NOMO-1 treated with DMSO at 0.1 percent for 48 hours (cell line): ENCODE results near the gene FDXR.

Experiments
- DNase-seq: peaks from one replicate; lab custom pipeline; 2025; ENCODE audit not compliant: unreplicated experiment; lab: John Stamatoyannopoulos, UW

The FDXR gene

DNA sequence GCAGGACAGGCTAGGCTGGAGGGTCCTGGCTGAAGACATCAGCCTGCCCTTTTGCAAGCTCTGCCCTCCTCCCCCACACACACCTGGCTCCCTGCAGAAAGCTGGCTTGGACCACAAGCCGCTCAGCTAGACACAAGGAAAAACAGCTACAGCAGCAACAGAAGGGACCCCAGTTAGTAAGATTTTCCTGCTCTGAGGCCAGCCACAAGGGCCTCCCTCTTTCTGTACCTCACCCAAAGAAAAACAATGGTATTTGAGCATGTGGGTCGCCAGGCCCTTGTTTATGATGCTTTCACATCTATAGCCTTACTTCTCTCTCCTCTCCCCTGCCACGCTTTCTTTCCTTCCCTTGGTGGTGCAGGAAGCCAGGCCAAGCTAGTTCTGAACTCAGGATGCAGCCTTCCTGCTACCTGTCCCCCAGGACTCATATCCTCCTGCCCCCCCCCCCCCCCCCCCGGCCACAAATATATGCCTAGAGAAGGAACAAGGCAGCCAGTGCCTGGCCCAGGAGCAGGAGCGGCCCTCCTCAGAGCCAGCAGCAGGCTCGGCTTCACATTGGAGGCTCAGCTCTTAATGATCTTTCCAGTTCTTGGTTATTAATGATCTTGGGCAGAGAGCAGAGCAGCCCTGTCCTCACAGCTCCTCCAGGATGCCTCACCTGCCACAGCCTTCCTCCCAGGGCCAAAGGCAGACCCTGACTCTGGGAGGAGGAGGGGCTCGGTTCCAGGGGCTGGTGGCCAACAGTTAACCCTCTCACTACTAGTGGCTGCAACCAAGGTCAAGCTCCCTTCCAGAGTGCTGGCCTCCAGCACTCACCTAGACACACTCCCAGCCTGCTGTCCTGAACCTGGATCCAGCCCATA is 32.6 kb downstream of the FDXR start:
- no peak for DNase-seq

DNA sequence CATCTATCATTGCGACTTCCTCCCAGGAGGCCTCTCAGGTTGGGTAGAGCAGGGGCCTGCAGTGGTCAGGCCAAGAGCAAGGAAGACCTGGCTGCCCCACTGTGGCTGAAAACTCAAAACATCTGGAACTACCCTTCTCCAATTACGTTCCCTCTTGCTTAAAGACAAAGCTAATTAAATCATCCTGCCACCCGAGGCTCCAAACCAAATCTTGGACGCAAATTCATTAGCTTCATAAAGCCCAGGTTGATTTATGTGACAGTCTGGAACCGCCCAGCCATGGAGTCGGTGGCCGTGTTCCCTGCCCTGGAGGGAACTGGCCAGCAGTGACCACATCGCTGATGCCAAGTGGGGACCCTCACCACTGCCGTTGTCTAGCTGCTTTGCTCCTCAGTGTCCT is 34.5 kb downstream of the FDXR start:
- no peak for DNase-seq

DNA sequence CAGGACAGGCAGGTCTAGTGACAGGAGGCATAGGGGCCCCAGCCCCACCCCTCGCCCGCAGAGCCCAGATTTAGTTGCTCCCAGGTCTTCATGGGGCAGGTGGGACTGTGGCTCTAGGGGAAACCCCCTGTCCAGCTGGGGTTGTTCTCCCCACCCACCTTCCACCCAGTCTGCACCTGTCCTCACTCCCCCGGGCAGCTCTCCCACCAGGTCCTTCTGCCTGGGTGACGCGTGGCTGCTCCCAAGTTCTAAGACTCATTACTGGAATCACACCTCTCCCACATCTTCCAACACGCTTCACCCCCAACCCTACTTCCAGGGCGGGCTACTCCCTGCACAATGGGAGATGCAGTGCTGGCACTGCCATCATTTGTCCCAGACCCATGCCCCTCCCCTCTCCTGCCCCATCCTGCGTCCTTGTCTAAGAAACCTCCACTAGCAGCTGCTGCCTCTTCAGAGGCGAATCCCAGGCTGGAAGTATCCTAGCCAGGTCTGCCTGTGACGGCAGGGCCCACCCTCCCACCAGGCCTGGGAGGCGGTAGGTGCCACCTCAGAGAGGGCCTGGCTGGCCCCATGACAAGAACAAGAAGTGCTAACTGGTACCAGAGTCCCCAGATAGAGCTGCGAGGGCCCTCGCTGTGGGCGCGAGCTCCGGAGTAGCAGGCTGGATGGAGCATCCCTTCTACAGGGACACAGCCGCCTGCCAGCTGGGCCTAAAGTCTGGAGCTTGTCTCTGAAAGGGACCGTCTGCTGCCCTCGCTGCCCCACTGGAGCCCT is 35.9 kb downstream of the FDXR start:
- no peak for DNase-seq

DNA sequence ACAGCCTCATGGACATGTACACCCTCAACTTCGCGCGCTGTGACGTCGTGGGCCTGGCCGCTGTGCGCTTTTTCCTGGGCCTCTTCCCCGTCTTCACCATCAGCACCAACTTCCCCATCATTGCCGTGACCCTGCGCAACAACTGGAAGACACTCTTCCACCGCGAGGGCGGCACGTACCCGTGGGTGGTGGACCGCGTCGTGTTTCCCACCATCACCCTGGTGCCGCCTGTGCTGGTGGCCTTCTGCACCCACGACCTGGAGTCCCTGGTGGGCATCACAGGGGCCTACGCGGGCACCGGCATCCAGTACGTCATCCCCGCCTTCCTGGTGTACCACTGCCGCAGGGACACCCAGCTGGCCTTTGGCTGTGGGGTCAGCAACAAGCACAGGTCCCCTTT is 36.6 kb downstream of the FDXR start:
- DNase-seq: no peak

DNA sequence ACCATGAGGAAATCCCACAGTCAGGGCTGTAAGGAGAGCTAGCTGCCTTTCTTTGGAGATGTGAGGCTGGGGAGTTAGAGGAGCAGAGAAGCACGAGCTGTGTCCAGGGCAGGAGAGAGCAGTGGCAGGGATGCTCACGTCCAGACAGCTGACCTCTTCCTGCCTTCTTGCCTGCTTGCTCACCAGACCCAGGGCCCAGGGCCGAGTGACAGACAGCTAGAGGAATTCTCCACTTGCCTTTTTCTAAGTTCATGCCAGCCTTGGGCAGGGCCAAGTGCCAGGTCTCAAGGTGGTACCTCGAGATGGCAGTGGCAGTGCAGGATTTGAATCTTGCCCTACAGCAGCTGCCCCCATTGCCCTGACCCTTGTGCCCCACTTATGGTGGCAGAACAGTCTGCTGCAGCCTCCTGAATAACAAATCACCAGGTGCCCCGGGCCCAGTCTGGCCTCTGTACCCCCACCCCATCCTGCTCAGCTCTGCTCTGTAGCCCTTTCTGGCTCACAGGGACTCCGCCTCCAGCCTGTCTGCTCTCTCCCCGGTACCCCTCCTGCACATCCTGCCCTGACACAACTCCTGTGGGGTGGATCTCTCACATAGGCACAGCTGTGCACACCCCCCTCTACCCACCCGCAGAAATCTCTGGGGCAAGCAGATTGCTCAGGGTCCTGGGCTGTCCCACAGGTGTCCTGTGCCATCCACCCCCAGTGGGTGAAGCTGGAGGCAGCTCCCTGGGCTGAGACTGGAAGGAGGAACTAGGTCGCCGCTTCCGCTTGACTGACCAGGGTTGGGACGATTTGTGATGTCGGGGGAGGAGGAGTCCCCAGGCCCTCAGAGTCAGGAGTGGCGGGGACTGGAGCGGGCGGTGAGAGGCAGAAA is 39.1 kb downstream of the FDXR start:
- DNase-seq: no peak

DNA sequence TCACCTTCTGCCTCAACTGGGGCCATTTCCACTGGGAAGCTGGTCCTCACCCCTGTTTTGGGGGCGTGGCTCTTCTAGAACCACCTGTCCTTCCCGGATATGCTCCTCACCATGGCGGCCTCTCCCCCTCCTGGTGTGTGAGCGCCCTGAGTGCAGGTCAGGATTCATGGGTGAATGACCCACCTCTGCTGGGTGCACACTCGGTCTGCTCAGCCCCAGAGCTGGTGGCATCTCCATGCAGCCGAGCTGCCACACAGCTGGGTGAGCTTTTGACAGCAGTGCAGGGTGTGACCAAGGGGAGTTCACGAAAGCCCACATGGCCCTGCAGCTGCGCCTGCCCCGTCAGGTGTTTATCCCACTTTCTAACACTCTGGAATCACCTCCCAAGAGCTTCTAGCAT is 40.4 kb downstream of the FDXR start:
- DNase-seq: no peak

DNA sequence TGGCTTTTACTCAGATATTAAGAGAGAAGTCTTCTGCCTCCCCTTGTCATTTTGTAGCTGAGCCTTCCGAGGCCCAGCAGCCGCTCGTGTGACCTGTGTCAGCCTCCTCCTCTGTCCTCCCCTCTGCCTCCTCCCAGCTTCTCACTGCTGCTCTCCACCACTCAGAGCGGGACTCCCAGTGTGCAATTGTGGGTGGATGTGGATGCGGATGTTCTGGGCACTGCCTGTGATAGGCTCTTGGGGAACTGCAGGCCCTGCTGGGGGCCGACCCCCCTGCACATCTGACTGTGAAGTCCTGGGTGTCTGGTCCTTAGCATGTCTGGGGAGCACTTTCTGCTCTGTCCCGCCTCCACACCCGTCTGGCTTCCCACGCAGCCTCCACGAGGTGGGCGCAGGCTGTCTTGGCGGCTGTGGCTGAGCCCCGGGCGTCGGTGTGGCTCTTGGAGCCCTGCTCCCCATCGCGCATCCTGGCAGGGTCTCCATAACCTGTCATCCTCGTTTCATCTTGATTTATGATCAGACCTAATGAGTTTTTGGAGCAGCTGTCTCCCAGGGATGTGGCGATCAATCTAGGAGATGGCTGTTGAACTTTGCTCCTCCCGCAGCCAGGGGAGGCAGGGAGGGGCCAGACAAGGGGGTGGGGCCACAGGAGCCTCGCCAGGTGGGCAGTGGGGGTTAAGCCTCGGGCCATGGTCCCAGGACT is 41.2 kb downstream of the FDXR start:
- DNase-seq: no peak

DNA sequence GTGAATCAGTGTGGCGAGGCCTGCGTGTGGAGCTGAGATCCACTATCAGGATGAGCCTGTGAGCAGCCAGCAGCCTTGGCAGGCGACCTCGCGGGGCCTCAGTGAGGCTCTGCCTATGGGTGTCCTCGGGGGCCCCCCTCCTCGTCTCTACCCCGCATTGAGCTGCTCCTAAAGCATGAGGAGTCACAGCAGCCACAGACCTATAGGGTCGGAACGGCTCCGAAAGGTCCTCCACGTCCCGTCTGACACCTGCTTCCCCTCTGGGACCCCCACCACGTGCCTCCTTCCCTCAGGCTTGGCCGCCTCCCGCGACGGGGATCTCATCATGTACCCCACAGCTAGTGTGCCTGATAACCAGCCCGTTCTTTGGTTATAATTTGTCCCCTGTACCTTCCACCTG is 41.9 kb downstream of the FDXR start:
- DNase-seq: no peak

DNA sequence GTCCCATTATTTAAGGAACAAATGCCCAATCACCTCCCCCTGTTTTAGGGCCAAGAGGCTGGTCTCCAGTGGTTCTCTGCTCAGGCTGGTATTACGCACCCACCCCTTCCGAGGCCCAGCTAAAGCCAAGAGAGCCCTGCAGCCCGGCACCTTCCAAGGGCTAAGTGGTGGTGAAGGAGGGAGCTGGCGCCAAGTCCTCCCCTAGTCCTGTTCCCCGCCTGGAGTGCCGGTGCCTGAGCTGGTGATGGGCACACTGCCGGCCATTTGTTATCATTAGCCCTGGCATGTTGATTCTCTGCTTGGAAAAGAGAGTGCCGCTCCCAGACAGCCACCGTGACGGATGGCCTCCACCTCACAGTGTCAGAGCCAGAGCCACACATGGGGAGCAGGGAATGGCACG is 45.0 kb downstream of the FDXR start:
- DNase-seq: no peak

DNA sequence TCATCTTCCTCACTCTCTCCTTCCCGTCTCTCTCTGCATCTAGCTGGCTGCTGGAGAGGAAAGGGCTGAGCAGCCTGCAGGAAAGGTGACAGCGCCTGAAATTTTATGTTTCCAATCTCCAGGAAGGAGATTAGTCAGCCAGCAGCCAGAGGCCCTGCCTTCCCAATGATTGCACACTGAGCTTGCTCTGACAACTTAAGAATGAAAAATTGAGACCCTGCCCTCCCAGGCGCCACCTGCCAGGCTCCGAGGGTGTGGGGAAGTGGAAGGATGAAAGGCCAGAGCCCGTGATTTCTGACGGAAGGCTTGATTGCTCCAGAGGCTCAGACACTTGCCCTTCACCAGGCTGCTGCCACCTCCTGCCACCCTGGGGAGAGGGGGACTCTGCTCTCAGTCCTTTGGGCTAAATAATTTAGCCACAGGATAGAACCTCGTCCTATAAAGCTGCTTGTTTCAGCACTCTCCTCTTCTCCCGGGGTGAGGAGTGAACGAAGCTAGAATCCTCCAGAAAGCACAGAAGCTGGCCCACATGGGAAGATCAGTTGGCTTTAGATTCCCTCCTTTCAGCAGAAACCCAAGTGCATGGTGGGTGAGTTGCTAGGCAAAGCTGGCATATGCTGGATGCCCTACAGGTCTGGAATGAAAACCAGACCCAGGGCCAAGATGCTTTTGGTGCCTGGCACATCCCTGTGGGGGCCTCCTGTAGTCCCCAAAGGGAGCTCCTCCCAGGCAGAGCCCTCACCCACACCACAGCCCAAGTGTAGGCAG is 46.7 kb downstream of the FDXR start:
- no peak for DNase-seq

DNA sequence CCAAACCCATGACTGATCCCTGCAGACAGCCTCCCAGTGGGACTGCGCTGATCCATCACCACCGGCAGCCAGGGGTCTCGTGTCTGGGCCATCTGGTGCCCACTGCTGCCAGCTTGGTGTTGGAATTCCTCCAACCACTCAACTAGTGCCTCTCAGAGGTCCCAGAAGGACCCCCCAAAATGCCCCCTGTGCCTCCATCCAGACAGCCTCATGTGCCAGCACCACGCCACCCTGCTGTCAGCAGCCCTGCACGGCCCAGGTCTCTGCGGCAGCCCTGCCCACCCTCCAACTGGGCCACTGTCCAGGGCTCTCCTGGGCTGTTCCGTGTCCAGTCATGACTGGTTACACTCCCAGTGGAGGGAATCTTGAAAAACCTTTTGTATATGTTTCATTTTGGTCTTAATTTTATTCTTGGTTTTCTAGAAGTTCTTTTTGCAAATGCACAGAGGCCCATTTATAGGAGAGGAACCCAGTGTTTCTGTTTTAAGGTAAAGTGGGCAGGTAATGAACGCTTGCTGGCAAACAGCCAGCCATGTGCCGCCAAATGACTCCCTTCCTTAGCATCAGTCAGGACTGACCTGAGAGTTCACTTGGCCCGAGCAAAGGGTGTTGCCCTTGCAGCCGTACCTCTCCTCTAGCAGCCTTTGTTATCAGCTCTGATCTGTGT is 47.7 kb downstream of the FDXR start:
- DNase-seq: no peak

DNA sequence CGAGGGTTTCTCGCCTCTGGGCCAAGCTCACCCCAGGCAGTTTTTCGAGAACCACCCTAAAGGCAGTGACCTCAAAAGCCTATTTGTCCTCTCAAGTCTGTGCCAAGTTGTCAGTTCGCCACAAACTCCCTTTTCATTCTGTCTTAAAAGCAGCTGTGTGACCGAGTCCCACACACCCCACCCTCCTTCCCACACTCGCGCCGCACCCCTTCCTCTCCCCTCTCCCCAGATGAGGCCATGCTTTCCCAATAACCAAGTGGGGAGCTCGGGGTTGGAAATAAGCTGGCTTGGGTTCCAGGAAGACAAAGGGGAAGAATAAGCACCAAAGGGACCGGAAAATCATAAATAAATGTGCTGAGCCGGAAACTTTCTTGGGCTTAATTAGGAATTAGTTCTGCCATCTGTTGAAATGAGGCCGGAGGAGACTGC is 49.8 kb downstream of the FDXR start:
- no peak for DNase-seq

DNA sequence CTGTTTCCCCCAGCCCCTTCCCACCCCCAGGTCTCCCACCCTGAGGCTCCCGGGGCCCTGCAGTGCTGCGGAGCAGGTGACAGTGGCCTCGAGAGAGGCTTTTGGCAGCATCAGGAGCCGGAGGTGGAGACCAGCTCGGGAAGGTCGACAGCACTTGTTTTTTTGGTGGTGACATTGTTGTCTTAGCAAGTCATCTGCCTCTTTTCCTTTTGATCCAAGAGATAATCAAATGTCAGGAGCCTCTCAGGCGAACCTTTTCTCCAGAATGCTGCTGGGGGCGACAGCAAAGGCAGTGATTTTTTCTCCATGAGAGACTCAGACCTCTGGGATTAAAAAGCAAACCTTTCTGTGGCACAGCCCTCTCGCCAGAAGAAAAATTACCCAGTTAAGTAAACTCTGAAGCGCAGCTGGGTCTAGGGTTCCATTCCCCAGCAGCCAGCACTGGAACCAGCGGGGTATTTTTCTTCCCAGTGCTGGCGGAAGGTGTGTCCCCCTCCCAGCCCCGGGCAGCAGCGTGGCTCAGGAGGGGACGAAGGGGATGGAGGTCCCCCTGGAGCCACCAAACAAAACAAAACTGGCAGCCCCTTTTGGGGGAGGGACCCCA is 50.4 kb downstream of the FDXR start:
- no peak for DNase-seq

DNA sequence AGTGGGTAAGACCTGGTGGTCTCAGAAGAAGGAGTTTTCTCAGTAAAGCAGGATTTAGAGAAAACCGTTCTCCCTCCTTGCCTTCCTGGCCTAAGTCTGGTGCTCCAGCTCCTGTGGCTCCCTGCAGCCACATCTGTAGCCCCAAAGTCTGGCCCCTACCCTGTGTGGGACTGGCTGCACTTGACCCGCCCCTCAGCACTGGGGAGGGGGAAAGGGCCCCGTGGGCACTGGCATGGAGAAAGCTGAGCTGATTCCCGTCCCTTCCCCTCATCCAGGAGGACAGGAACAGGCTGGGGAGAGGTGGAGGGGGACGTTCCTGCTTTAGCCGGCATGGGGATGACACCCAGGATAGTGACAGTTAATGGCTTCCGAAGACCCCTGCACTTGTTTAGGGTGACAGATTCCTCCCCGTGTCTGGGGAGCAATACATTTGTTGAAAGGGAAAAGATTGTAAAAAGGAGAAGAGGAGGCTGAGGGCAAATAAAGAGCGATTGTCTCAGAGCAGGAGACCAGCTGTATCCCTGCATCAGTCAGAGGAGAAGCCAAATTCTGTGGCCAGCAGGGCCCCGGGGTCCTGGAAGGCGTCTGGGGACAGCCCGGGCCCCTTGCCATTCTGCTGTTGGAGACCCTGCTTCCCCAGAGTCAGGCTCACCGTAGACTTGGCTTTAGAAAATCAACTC is 51.0 kb downstream of the FDXR start:
- DNase-seq: no peak

DNA sequence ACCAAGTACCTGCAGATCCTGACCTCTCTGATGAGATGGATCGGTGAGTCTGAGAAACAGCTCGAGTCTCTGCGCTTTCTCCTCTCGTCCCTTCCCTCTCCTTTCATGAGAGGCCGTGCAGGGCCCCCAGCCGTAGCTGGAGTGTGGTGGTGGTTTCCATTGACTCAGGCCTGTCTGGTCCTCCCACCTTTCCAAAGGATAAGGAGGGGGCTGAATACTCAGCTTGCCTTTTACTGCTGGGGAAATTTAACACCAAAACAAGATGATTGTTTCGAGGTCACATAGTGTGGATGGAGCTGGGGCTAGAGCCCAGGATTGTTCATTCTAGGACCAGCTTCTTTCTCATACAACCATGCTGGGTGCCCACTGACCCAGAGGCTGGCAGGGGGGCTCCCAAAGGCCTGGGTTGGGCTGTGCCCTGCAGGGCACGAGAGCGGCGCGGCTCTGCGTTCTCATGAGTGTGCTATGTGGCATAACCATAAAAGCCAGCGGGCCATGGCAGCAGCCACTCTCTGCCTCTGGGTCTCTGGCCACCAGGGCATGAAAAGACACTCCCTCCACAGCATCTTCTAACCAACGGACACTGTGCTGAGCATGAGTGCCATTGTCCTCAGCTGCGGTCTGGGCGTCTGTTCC is 52.9 kb downstream of the FDXR start:
- DNase-seq: no peak

DNA sequence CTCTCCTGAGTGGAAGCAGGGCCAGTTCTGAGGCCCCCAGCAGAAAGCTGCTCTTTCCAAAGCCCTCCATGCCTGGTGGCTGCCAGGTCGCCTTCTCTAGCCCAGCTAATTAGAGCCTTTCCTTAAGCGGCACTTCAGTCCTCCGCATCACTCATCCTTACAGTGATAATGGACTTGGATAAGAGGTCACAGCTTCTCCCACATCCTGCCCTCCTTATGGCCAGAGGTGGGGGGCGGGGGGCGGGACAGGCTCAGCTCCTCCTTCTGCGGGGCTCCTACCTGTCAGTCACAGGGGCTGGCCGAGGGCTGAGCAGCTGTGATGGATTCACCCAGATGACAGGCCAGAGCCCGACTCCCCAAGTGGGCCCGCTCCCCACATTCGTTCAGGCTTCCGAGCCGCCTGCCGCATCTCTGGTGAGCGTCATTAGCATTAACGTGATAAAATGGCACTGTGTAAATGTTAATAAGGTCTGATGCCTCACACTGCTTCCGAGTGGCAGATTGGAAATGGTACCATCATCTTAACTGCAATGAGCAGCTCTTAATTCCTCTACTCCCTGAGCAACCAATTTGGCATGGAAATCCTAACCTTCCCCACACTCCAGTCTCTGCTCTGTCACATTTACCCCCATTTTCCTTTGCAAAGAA is 54.4 kb downstream of the FDXR start:
- DNase-seq: no peak

DNA sequence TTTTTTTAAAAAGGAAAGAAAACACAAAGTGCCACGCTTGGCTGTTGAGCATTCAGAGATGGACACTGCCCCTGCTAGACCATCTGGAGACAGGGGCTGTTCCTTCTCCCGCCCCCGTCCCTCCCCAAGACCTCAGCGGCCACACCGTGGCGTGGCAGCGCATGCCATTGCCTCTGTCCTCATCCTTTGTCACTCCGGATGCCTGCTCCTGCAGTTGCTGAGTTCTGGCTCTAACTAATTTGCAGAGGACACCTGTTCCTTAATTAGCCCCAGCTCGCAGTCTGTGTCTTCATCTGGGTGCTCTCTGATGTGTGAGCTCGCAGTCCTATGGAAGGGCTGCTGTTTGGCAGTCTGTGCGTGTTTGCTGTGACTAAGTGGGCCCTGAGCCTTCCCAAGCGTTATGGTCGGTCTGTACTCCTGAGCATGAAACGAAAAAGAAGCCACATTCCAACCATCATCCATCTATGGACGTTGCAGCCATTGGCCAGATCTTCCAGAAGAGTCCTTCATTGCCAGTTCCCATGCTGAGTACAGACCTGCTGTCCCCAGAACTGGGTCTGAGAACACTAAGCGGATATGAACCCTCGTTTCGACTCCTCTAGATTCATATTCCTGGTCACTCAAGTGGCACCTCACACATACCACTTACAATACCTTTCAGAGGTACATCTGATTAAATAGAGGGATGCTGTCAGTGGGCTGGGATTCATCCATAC is 55.7 kb downstream of the FDXR start:
- DNase-seq: no peak
